NCI-H345 treated with DMSO at 0.1 percent for 48 hours (cell line): Measurements from ENCODE around the gene ADRB2.
"Not testable (repeated sequence)": the region's sequence is repeated elsewhere in the genome, so short reads cannot be mapped to it uniquely, and the experiment has no call there.

ENCODE experiments used
- DNase-seq: peaks from one replicate; lab custom pipeline; 2025; ENCODE audit not compliant: unreplicated experiment; lab: John Stamatoyannopoulos, UW

Gene ADRB2

DNA sequence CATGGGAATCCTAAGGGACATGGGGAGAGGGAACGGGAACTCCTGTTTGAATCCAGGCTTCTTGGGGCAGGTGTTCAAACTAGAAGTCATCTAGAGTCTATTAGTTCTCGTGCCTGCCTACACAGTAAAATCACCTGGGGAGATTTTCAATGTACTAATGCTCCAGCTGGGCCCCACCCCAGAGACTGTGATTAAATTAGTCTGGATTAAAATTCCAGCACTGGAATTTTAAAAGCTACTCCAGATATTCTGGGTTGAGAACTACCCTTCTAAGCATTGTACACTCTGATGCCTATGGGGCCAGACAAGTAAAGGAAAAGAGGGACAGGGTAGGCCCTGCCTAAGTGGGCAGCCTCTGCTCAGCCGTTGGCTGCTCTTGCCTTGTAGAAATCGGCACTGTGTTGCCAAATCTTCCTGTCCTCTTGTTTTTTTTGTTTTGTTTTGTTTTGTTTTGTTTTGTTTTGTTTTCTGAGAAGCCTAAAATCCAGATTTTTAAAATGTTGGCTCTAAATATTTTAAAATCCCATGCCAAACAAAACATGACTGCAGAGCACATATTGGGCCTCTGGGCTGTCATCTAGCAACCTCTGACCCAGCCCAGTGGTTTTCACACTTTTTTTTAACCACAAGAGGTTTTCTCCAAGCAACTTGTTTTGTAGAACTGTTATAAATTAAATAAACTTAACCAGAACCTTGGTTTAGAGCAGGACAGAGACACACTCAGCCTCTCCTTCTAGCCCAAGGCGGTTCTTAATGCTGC is 29.0 kb downstream of the ADRB2 start:
- DNase-seq: no peak

DNA sequence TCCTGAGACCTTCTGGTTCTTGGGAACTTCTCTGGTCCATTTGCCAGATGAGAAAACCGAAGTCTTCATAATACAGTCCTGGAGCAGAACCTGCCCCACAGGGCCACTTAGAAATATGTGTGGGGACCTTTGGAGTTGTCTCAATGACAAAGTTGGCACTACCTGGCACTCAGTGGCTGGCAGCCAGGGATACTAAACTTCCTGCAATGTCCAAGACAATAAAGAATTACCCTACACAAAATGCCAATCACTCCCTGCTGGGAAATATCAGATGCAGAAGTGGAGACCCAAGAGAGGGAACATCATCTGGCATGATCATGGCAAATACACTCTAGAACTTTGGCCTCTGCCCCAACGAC is 29.6 kb downstream of the ADRB2 start:
- DNase-seq: no peak

DNA sequence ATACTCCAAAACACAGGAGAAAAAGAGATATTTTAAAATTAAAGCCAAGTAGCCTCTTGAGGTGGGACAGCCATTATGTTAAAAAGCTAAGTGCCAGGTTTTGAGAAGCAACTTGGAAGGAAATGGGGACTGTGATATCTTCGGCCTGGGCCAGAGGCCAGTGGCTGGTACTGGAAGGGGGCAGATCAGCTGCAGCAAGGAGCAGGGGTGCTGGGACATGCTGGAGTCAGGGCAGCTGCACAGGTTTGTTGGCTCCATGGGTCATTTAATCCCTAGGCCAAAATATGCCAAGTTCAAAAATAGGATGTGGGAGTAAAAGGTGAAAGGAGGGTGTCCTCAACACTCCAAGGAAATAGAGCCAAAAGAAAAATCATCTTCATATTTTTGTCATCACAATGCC is 30.0 kb downstream of the ADRB2 start:
- no peak for DNase-seq

DNA sequence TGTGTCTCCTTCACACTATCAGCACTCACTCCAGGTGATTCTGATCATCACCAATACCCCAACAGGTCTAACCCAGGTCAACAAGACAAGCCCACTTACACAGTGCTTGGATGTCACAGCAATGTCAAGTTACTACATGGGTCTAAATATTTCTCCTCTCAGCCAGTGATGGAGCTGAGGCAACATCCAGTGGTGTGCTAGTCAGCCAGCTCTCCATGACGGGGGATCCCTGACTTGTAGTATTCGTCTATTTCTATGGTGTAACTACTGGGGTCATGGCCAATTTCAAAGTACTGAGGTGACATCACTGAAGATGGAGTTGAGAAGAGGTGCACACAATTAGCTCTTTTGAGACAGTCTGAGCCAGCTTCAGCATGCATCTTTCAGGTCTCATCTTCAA is 31.1 kb downstream of the ADRB2 start:
- no peak for DNase-seq

DNA sequence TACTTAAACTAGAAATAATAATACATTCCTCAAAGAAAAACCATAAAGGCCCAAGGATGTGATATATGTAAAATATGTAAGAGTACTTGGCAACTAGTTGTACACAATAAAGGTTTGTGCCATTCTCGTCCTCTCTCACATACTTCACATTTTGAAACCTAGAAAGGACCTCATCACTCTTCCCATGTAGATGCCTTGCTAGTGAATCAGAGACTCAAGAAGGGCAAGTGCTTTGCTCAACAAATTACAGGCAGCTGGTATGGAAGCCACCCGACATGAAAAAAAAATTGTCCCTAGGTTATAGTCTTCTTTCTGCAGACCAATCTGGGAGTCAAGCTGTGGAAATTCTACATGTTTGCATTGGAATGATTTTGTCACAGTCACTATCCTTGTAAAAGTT is 31.7 kb downstream of the ADRB2 start:
- DNase-seq: no peak

DNA sequence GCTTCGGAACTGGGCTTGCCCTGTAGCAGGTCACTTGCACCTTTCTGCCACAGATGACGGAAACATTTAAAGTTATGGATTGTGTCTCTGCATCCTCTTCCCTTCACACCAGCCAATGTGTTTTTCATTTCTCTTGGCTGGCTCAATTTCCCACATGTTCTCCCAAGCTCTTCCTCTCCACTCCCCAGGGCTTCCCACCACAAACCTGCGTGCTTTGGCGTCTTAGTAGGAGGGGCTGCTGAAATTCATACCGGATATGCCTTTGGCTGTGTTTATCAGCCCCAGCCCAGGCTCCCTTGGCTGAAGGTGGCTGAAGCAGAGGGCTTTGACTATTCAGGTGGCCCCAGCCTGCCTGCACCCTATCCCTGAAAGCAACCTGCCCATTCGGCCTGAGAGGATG is 32.1 kb downstream of the ADRB2 start:
- DNase-seq: no peak

DNA sequence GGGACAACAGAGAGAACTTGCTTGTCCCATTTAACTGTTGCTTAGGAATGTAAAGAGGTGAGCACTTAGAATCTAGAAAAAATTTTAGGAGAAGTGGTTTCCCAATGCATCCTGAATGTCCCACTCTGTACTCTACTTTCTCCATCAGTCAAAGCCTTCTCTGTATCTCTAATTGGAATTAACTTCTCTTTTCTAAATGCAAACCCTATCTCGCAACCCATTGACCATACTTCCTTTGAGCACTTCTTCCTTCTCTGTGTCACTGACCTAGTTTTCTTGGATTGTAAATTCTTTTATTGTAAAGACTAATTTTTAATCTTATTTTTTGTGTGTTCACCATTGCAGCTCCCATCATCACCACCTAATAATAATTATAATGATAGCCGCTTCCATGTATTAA is 33.3 kb downstream of the ADRB2 start:
- DNase-seq: no peak

DNA sequence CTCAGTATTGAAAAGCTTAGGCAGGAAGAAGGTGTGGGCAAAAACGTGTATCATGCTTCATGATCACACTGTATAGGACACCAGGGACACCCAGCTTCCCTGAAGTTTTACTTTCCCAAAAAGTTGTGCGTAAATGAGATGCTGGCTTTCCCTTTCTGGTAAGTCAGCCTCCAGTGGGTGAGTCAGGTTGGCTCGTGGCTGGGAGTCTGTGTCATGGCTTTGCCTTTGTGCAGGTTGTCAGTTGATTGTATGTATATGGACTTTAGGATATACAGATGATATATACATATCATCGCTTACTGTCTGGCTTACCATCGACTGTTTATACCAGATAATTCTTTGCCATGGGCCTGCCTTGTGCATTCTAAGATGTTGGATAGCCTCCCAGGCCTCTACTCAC is 34.2 kb downstream of the ADRB2 start:
- DNase-seq: no peak

DNA sequence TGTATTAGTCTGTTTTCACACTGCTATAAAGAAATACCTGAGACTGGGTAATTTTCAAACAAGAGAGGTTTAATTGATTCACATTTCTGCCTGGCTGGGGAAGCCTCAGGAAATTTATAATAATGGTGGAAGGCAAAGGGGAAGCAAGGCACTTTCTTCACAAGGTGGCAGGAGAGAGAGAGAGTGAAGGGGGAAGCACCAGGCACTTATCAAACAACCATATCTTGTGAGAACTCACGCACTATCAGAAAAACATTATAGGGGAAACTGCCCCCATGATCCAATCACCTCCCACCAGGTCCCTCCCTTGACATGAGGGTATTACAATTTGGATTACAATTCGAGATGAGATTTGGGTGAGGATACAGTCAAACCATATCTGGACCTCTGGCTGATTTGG is 34.7 kb downstream of the ADRB2 start:
- no peak for DNase-seq

DNA sequence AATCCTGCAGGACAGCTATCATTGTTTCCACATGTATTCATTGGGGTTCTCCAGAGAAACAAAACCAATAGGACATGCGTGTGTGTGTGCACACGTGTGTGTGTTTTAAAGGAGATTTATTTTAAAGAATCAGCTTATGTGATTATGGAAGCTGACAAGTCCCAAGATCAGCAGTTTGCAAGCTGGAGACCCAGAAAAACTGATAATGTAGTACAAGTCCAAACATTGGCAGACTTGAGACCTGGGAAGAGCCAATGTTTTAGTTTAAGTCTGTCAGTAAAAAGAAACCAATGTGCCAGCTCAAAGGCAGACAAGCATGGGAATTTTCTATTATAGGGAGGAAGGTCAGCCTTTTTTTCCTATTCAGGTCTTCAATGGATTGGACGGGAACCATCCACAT is 35.3 kb downstream of the ADRB2 start:
- DNase-seq: no peak

DNA sequence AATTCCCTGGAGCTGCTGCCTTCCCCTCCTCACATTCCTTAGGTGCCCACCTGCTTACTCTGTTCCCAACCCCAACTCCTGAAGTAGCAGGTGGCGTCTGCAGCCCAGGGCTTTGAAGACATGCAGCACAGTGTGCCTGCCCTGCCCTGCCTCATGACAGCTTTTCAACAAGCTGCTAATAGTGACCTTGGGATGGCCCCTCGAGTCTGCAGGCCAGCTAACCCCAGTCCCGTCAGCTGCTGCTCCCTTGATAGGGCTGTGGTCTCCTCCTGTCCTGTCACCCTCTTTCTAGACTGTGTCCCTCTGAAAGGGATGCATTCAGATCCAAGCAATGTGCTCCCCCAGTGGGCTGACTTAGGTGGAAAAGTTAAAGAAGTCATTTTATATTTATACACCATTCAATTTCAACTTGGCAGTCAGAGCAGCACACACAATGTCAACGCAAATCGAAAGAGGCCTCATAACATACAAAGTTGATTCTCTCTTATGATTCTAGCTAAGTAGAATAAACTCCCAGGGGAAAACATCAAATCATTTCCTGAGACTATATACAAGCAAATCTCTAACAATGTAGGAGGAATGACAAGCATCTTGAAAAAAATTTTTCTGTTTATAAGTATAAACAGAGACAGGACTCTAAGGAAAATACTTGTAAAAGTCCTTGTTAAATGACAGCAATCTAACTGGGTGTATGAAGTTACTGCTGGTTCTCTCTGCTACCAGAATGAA is 37.9 kb downstream of the ADRB2 start:
- DNase-seq: no peak

DNA sequence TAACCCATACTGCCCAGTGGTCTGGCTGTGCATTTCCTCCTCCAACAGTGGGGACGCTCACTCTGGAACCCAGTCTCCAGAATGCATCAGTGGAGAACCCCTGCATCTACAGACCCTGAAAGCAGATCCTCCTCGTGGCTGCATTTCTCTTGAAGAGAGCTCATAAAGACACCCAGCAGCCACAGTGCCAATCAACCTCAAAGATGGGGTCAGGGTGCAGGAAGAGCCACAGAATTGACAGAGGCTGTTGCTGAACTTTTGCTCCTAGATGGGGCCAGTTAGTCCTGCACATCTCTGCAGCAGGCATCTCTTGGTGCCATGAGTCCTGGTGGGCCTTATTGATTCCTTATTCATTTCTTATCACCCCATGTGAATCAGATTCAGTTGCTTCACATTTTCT is 39.6 kb downstream of the ADRB2 start:
- no peak for DNase-seq

DNA sequence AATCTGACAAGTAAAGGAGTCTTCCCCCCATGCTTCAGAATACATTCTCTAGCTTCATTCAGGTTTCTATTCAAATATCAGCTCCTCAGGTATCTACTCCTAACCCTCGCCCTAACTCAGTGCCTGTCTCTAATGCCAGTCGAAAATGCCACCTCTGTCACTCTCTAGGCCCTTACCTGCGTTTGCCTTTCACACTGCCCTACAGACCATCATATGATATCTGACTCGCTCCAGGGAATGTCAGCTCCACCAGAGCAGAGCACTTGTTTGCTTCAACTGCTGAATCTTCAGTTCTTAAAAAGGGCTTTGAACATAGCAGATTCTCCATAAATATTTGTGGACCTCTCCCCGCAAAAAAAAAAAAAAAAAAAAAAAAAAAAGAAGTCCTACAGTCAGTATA is 46.7 kb downstream of the ADRB2 start:
- no peak for DNase-seq

DNA sequence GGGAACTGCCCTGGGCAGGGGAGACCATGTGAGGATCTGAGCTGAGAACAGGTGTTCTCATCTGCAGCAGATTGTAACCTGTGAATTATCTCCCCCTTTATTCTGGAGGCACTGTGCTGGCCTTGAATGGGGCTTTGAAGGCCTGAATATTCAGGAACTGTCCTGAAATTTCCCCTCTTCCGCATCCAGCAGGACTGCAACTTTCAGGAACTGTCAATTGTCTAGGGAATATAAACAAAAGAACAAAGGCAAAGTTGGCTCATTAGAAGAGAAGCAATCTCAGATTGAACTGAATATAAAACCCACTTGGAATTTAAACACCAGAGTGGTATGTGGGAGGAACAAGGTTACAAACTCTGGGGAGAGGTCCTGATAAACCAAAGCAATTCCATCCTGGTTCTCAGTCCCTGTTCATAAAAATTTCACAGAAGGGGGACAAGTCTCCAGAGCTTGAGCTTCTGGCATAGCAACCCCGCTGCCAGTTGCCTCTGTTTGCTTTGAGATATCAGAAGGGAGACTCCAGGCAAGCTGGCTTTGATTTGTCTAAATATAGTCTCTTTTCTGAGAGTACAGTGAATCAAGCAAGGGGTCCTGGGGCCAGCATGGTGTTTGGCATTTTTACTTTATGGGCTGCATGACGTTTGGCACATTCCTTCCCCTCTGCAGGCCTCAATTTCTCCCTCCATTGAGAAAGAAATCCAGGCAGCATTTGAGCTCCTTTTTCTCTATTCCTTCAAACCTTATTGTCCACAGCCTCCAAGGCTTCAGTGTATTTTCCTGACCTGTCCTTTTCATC is 47.5 kb downstream of the ADRB2 start:
- no peak for DNase-seq

DNA sequence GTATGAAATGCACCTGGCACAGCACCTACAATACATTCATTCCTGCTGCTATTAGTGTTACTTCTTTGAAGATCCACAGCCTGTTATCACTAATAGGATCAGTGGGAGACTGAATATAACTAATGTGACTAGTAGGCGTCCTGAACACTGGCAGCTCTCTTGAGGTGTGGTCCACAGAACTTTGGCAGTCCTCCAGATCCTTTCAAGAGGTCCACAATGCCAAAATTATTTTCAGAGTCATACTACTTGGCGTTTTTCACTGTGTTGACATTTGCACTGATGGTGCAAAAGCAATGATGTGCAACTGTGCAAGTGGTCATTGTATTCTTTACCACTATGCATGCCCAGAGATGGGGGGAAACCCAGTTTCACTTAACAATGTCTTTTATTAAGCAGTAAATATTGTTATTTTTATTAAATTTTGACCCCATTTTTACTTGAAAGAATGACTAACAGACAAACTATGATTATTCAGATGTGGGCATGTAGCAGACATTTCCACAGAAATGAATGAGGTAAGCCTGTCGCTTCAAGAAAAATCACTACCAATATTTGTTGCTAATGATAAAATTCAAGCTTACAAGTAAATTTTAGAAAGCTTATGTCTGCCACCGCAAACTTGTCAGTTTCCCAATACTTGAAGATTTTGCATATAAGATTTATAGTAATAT is 48.9 kb downstream of the ADRB2 start:
- no peak for DNase-seq

DNA sequence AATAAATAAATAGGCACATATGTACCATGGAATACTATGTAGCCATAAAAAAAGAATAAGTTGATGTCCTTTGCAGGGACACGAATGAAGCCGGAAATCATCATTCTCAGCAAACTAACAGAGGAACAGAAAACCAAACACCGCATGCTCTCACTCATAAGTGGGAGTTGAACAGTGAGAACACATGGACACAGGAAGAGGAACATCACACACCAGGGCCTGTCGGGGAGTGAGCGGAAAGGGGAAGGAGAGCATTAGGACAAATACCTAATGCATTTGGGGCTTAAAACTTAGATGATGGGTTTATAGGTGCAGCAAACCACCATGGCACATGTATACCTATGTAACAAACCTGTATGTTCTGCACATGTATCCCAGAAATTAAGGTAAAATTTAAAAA is 51.0 kb downstream of the ADRB2 start:
- DNase-seq: not testable (repeated sequence)
